GM15510 (cell line): ENCODE data around the gene SPRED2.

Experiments
- POLR2A ChIP-seq: IDR thresholded peaks from 3 replicates; pipeline ENCODE4 v1.6.1; 2011; ENCODE audit warnings: borderline replicate concordance; ENCODE audit not compliant: insufficient read length; ENCODE audit errors: extremely low read depth

SPRED2 gene

GRCh38 chr2:65388051-65388531, 44.3 kb downstream of the SPRED2 start:
- no peak for TF ChIP-seq POLR2A

DNA sequence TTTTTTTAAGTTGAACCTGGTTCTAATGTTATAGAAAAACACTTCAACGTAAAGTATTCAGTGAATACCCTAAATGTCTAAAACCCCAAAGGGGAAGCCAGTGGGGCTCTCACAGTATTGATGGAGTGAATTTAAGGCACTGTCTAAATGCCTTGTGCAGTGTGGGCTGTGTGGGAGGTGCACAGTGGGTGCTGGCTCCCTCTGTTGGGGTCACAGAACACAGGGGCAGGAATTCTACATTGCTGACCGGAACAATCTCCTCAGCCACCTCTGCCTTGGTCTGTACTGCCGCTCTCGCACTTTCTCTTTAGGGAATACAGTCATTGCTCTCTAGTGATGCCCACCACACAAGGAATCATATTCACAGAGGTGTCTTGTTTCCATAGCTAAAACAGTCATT, 45.4 kb downstream of the SPRED2 start:
- TF ChIP-seq POLR2A: no peak

DNA sequence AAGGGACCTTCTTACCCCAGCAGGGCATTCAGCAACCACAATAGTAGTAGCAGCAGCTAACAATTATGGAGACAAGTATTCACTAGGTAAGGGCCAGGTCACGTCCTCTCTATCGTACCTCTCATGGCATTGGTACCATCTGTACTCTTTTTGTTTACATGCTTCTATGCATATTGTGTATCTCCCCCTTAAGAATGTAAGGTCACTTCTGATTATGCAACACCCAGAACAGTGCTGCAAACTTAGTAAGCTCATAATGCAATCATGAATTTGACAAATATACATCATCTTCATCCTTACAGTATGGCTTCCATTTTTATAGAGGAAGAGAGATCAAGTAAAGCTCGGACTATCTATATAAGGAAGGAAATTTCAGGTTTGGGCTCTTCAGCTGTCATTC, 46.1 kb downstream of the SPRED2 start:
- no peak for TF ChIP-seq POLR2A

GRCh38 chr2:65383541-65384488, 48.6 kb downstream of the SPRED2 start:
- TF ChIP-seq POLR2A: no peak

DNA sequence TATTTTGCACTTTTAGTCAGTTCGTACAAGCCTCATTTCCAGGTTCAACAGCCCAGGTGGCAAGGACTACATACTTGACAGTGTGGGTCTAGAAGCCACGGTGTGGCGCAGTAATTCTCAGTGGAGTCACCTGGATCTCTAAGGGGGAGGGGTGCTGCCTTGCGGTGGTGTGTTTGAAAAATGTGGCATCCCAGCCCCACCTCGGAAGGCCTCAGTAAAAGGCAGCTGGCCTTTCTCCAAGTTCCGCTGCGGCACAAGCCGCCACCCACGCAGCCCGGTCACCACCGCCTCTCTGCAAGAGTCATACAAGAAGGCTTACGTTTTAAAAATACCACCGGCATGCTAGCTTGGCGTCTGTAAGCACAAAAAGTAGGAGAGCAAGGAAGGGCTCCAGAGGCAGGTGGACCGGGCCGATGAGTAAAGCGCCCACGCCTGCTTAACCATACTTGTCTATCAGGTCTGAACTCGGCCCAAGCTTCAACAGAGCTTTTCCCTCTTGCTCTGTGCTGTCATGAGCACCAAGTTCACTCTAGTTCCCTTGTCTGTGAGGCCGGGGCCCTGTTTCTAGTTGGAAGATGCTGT, 49.5 kb downstream of the SPRED2 start:
- no peak for TF ChIP-seq POLR2A

- no peak for TF ChIP-seq POLR2A
Observed at GRCh38 chr2:65382323-65382722, 50.1 kb downstream of the SPRED2 start.

DNA sequence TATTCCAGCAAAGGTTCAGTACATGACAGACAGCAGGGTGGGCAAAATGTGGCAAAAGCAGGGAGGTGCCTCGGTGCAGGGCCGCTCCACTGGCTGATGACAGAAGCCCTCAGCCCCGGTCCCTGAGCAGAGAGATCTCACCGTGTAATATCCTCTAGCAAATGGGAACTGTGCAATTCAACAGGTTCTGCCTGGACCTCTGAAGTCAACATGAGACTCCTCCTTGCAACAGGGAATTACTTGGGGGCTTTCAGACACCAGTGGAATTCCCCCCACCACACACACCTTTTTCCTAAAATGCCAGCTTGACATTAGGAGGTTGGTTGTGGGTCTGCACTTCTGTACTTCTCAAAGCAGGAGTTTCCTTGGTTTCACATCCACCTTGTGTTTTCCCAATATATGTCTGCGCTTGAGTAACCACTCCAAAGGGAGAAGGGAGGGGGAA, 50.8 kb downstream of the SPRED2 start:
- TF ChIP-seq POLR2A: no peak

DNA sequence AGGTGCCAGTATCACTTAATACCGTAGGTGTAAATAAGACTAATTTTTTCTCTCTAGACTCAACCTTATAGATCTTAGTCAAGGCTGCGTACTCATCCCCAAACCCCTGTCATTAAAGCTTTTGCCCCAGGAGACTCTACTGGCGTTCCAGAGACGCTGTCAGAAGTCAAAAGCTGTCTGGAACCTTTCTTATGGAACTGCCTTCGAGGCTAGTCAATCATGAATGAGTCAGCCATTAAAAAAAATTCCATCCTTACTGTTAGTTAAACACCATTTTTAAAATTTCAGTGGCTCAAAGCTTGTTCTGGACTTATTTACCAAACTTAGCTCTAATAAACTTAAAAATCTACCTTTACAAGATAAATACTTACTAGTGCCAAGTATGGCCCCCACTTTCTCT, 52.1 kb downstream of the SPRED2 start:
- no peak for TF ChIP-seq POLR2A

DNA sequence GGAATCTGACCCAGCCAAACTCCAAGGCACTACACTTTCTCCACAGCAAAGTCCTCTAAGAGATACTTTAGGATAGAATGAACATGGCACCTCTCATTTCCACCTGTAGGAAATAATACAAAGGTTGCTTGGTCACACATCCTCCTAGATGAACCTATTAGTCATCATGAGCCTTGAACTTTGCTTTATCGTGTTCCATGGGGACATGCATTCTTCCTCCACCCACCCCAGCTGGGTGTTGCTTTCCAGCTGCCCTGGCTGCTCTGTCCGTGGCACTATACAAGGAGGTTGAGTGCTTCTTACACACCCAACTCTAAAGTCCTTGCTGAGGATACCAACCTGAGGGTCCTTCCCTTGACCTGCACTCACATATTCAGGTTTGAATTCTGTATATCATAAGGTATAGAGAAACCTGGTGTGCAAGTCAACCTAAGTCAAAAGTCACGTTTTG, 52.7 kb downstream of the SPRED2 start:
- no peak for TF ChIP-seq POLR2A

GRCh38 chr2:65379223-65379622, 53.2 kb downstream of the SPRED2 start:
- no peak for TF ChIP-seq POLR2A

- TF ChIP-seq POLR2A: no peak
Observed at GRCh38 chr2:65378290-65378689, 54.1 kb downstream of the SPRED2 start.

DNA sequence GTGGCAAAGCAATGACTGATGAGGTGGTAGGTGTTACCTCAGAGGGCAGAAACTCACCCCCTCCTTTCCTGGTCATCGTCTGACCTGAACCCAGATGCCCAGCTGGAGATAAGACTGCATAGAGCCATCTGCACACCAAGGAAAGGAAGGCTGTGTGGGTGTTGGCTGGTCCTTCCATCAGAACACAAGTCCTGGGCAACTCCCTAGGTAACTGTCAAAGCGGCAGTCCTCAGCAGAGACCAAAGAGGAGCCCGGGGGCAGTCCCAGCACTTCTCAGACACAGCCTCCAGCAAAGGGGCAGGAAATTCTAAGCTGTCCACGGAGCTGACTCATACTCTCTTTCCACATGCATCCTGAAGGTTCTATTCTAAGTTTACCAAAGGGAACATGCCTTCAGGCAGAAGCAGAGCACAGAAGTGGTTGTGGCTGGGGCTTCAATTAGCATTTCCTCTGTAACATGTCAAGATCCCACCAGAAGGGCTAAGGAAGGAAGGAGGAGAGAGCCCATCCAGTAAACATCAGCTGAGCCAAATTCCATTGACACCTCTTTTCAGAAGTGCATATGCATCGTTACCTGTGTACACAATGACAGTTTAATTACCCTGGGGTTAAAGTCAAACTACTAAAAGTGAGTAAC, 54.7 kb downstream of the SPRED2 start:
- TF ChIP-seq POLR2A: no peak

DNA sequence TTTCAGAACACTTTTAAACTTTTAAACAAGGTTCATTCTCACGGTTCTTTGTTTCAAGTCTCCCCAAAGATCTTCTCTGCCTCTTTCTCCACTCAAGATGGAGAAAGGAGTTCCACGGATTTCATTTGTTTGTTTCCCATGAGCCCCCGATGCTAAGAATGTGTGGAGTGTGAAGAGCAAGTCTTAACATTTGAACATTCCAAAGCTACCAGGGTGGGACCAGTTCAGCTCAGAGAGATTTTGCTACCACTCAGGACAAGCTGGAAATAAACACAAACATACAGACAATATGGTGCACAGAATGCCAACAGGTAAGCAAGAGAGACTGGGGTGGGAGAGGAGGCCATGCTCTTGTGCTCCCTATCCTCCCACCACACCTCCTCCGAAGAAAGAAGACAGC, 56.7 kb downstream of the SPRED2 start:
- no peak for TF ChIP-seq POLR2A

DNA sequence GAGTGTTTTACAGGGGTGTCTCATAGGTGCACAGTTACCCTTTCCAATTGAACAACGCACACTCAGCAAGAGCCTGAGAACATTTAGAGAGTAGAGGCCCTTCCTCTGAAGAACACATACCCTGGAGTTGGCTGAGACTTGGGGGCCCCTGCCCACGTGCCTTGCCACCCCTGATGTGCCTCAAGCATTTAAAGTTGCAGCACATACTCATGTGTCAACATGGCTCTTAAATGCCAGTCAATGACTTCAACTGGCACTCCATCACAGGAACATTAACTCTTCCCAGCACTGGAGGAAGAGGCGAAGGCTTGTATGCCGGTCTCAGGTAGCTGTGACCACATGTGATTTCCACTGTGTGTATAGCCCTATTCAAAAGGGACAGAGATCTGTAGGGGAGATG, 57.4 kb downstream of the SPRED2 start:
- TF ChIP-seq POLR2A: no peak

DNA sequence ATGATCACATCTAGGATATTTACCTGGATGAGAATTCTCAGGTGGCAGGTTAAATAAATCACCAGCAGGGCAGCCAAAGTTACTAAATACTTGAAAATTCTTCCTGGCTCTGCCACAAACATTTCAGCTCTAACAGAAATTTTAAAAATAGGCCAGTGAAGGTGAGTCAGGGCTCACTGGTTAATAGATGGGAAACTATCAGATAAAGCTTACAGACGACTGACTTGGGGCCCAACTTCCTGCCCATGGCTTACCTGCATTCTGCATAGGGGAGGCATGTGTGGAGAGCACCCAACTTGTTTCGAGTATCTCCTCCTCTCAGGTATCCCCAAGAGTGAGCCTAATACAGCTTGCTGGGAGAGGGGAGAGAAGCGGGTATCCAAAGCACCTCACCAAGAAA, 57.8 kb downstream of the SPRED2 start:
- no peak for TF ChIP-seq POLR2A
